DLD1 (cell line): Measurements from ENCODE around the gene MYO7B.

Experiments used
- in situ Hi-C: cut with HindIII; loops from 2 replicates; pipeline ENCODE4 v1.10.0; 2017; ENCODE audit warnings: low sequenced_read_pairs

The MYO7B gene

DNA sequence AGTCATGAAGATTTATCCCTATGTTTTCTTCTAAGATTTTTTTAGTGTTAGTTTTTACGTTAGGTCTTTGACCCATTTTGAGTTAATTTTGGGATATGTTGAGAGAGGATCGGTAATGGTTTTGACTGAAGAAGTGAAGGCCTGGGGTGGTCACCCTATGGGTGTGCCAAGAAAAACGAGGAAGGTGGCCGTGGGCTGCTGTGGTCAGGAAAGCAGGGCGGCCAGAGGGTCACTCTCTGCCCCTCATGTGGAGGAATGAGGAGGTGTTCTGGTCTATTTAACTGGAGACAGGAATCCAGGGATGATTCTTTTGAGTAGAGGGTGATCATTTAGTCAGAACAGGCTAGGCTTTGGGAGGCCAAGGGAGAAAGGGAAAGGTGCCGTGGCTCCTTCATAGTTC is 50.7 kb downstream of the MYO7B start:
- in situ Hi-C loops, result no loop called here

GRCh38 chr2:127586746-127587295 is 51.3 kb downstream of the MYO7B start:
- in situ Hi-C loops, result no loop called here

- in situ Hi-C loops, result no loop called here
These were observed 52.8 kb downstream of the MYO7B start for GRCh38 chr2:127588241-127588640.

DNA sequence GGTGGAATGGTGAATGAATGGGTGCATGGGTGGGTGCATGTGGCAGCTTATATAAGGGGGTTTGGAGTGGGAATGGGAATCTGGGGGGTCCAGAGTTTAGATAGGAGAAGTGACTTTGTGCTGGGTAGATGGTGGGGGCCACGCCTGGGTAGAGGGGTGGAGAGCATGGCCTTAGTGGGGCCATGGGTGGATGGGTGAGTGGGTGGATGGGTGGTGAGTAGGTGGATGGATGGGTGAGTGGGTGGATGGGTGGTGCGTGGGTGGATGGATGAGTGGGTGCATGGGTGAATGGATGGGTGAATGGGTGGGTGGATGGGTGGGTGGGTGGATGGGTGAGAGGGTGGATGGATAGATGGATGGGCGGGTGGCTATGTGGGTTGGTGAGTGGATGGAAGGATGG is 53.9 kb downstream of the MYO7B start:
- in situ Hi-C loops, result no loop called here

DNA sequence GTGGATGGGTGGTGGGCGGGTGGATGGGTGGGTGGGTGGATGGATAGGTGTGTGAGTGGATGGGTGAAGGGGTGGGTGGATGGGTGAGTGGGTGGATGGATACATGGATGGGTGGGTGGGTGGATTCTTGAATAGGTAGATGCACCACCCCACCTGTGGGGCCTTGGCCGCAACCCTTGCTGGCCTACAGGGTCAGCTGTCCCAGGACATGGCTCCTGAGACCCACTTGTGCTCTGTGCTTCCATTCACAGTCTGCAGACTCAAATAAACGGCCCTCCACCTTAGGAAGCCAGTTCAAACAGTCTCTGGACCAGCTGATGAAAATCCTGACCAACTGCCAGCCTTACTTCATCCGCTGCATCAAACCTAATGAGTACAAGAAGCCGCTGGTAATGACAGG is 54.4 kb downstream of the MYO7B start:
- in situ Hi-C loops, result no loop called here

DNA sequence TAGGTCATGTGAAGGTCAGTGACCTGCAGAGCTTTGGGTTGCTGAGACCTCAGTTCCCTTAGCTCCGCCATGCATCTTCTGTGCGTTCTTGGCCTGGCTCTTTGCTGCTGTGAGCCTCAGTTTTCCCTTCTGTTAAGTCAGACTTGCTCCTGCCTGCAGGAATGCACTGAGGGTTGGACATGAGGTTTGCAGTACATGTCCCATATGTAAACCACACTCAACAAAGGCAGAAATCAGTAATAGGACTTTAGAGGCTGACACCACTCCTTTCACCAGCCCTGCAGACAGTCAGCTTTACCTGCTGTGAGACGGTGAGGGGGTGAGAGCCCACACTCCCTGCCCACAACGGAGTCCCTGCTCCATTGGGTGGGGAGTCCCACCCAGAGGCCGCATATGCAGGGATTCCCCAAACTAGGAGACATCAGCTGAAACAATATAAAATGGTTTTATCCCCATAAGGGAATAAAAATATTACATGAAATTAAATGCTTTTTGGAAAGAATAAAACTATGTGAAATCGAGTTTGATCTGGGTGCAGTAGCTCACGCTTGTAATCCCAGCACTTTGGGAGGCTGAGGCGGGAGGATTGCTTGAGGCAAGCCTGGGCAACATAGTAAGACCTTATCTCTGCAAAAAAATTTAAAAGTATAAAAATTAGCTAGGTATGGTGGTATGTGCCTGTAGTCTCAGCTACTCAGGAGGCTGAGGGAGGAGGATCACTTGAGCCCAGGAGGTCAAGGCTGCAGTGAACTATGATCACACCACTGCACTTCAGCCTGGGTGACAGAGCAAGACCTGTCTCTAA is 55.1 kb downstream of the MYO7B start:
- in situ Hi-C loops, result no loop called here

- in situ Hi-C loops, result no loop called here
These were observed 55.9 kb downstream of the MYO7B start for GRCh38 chr2:127591221-127591923.

DNA sequence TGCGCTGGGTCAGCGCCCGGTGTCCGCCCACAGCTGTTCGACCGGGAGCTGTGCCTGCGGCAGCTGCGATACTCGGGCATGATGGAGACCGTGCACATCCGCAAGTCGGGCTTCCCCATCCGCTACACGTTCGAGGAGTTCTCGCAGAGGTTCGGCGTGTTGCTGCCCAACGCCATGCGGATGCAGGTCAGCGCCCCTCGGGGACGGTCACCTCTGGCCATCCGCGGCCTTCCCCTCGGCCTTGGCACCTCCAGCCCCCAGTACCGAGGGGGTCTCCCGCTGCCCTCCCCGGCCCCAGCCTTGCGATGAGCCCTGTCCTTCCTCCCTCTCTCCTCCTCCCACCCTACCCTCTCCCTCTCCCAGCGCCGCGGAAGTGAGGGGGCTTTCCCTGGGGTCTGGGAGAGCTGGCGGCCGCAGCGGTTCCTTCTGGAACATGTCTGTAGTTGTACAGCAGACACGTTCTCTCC is 57.3 kb downstream of the MYO7B start:
- in situ Hi-C loops, result no loop called here

GRCh38 chr2:127593228-127594115 is 58.0 kb downstream of the MYO7B start:
- in situ Hi-C loops, result no loop called here

- in situ Hi-C loops, result no loop called here
These were observed 58.7 kb downstream of the MYO7B start for GRCh38 chr2:127594116-127594591.

DNA sequence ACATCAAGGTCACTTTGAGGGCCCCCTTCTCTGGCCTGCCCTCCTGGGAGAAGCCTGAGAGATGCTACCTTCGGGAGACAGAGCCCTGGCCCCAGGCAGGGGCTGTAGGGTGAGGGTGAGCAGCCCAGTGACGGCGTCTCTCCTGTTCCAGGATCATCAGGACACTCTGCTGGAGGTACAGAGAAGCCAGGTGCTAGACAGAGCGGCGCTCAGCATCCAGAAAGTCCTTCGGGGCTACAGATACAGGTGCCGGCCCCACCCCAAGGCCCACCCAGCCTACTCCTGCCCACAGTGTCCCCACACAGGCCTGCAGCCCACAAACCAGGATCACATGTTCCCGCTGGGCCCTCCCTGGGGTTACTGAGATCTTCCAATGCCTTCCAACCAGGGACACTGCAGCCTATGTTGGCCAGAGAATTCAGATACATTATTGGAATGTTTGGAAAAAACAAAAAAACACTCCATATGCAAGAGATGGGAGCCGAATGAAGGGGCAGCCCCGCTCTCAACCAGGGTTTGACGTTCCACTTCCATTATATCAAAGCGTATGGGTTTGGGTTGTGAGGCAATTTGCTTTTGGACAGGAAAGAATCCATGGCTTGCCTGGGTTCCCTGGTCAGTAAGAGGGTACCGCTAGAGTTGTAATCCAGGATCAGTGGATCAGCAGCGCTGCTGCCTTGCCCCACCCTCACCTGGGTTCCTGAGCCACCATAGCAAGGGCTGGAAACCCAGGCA is 61.0 kb downstream of the MYO7B start:
- in situ Hi-C loops, result no loop called here

- in situ Hi-C loops, result no loop called here
These were observed 61.8 kb downstream of the MYO7B start for GRCh38 chr2:127597046-127597983.

DNA sequence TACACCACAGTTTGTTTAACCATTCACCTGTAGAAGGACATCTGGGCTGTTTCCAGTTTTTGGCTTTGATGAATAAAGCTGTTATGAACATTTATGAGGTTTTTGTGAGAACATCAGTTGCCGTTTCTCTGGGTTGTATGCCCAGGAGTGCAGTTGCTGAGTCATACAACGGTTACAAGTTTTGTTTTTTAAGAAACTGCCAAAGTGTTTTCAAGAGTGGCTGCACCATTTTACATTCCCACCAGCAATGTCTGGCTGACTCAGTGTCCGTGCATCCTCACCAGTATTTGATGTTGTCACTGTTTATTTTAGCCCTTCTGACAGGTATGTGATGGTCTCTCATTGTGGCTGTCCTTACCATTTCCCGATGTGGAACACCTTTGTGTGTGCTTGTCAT is 62.5 kb downstream of the MYO7B start:
- in situ Hi-C loops, result no loop called here

- in situ Hi-C loops, result no loop called here
These were observed 63.2 kb downstream of the MYO7B start for GRCh38 chr2:127598711-127599110.

- in situ Hi-C loops, result no loop called here
These were observed 63.7 kb downstream of the MYO7B start for GRCh38 chr2:127599211-127599610.

DNA sequence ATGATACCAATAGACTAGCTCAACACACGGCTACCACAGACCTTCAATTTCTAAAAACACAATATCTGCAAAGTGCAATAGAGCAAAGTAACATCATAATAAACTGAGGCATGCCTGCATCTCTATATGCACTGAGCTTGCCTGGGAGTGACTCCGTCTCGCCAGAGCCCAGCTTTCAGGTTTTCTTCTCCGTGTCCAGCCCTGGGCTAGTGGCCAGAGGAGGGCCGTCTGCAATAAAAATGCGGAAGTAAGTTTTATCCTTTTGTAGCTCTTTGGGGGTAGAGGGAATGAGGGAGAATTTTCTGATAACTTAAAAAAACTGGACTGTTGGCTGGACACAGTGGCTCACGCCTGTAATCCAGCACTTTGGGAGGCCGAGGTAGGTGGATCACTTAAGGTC is 69.5 kb downstream of the MYO7B start:
- in situ Hi-C loops, result no loop called here

- in situ Hi-C loops, result no loop called here
These were observed 70.3 kb downstream of the MYO7B start for GRCh38 chr2:127605691-127606263.

GRCh38 chr2:127606625-127607398 is 71.3 kb downstream of the MYO7B start:
- in situ Hi-C loops, result no loop called here
